CD4-positive, alpha-beta T cell treated with Interferon gamma for 1 hour (primary cell): ENCODE measurements around the gene TNFAIP8.
"Not testable (repeated sequence)": the region's sequence is repeated elsewhere in the genome, so short reads cannot be mapped to it uniquely, and the experiment has no call there.

Source experiments
- DNase-seq: peaks from one replicate; pipeline ENCODE4 v3.0.0-alpha.2; 2020

The TNFAIP8 gene

DNA sequence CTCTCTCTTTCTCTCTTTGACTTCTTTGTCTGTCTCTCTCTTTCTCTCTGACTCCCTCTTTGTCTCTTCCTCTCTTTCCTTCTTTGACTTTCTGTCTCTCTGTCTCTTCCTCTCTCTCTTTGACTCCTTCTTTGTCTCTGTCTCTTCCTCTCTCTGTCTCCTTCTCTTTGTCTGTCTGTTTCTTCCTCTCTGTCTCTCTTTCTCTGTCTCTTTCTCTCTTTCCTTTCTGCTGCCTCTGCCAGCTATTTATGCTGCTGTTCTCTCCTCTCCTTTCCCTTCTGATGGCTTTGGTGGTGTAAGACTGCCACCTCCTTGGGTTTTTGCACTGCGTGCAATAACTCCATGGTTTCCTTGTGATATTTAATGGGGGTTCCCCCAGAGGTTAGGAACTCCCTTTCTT, 72.3 kb downstream of the TNFAIP8 start:
- not testable (repeated sequence) for DNase-seq

- DNase-seq, result not testable (repeated sequence)
These were observed 72.8 kb downstream of the TNFAIP8 start for GRCh38 chr5:119428574-119428973.

GRCh38 chr5:119432674-119433237, 76.9 kb downstream of the TNFAIP8 start:
- DNase-seq, result not testable (repeated sequence)

- peak; percentile 75 for DNase-seq
These were observed 79.8 kb downstream of the TNFAIP8 start for GRCh38 chr5:119435436-119436132.

- not testable (repeated sequence) for DNase-seq
These were observed 82.2 kb downstream of the TNFAIP8 start for GRCh38 chr5:119437785-119438586.

DNA sequence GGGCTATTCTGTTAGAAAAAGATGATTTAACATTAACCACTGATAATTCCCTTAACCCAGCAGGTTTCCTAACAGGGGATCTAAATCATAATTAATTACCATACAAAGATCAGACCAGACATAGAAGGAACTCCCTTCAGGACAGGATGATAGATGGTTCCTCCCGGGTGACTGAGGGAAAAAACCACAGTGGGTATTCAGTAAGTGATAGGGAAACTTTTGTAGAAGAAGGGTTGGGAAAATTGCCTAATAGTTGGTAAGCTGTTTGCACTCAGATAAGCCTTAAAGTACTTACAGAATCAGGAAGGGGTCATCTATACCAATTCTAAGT, 82.7 kb downstream of the TNFAIP8 start:
- not testable (repeated sequence) for DNase-seq

DNA sequence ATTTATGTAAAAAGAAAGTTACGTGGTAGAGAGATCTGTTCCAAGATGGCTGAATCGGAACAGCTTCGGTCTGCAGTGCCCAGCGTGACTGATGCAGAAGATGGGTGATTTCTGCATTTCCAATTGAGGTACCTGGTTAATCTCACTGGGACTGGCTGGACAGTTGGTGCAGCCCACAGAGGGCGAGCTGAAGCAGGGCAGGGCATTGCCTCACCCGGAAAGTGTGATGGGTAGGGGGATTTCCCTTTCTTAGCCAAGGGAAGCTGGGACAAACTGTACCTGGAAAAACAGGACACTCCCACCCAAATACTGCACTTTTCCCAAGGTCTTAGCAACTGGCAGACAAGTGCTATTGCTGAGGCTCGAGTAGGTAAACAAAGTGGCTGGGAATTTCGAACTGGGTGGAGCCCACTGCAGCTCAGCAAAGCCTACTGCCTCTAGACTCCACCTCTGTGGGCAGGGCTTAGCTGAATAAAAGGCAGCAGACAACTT, 83.4 kb downstream of the TNFAIP8 start:
- DNase-seq, result peak; percentile 6

GRCh38 chr5:119439632-119440031, 83.8 kb downstream of the TNFAIP8 start:
- not testable (repeated sequence) for DNase-seq

DNA sequence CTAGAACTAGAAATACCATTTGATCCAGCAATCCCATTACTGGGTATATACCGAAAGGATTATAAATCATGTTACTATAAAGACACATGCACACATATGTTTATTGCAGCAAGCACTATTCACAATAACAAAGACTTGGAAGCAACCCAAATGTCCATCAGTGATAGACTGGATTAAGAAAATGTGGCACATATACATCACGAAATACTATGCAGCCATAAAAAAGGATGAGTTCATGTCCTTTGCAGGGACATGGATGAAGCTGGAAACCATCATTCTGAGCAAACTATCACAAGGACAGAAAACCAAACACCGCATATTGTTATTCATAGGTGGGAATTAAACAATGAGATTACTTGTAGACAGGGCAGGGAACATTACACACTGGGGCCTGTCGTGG, 88.8 kb downstream of the TNFAIP8 start:
- DNase-seq, result not testable (repeated sequence)

DNA sequence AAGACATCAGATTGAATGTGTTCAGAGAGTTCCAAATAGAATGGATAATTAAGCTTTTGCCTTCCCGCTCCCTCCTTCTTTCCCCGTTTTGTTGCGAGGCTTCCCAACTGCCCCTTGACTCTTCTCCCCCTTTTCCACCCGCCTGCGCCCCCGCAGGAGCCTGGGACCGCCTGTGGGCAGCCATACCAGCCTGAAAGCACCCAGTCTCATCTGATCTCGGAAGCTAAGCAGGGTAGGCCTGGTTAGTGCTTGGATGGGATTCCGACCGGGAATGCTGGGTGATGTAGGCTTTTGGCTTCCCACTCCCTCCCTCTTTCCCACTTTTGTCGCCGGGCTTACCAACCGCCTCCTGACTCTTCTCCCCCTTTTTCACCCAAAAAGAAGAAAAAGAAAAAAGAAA, 89.7 kb downstream of the TNFAIP8 start:
- no peak for DNase-seq
